SU-DHL-6 (cell line): Measurements from ENCODE around the gene ATP1B2.
A peak's percentile ranks its signal among the peaks of the same experiment; 100 is the strongest.

Experiments used
- H2AFZ ChIP-seq: fragments of 200-600 bp; sonication (generic); 2 replicates; pipeline ENCODE4 v1.6.1; 2014; ENCODE audit warnings: low read depth, mild to moderate bottlenecking, moderate library complexity, mixed read lengths, antibody characterized with exemption, low read length; ENCODE audit not compliant: severe bottlenecking
- H3F3A ChIP-seq: fragments of 200-600 bp; shearing (Covaris generic); 2 replicates; pipeline ENCODE4 v1.6.0; 2016; ENCODE audit warnings: antibody characterized with exemption, mild to moderate bottlenecking; ENCODE audit not compliant: insufficient read depth
- H3K27ac ChIP-seq: fragments of 200-600 bp; sonication (generic); 2 replicates; pipeline ENCODE4 v1.5.1; 2016; ENCODE audit warnings: low read depth, mild to moderate bottlenecking, low read length, moderate library complexity, mixed read lengths
- H3K27me3 ChIP-seq: fragments of 200-600 bp; sonication (generic), shearing (Covaris generic); 2 replicates; pipeline ENCODE4 v1.6.0; 2014; ENCODE audit warnings: mild to moderate bottlenecking, low read length
- H3K36me3 ChIP-seq: fragments of 200-600 bp; sonication (generic); 2 replicates; pipeline ENCODE4 v1.6.1; 2014; ENCODE audit warnings: mild to moderate bottlenecking, low read length, mixed read lengths
- H3K4me2 ChIP-seq: fragments of 300-600, 200-600 bp; shearing (Covaris generic), sonication (generic); 2 replicates; pipeline ENCODE4 v1.6.0; 2014; ENCODE audit warnings: low read length, low read depth, mild to moderate bottlenecking; ENCODE audit not compliant: poor library complexity, severe bottlenecking
- H3K4me3 ChIP-seq: fragments of 200-600 bp; sonication (generic); 2 replicates; pipeline ENCODE4 v1.5.1; 2014; ENCODE audit warnings: antibody characterized with exemption, low read length, mild to moderate bottlenecking, mixed read lengths; ENCODE audit not compliant: insufficient read depth, poor library complexity, severe bottlenecking
- H3K79me2 ChIP-seq: fragments of 200-600 bp; sonication (generic); 2 replicates; pipeline ENCODE4 v1.6.1; 2014; ENCODE audit warnings: mild to moderate bottlenecking, low read length, moderate library complexity; ENCODE audit not compliant: insufficient read depth
- H3K9ac ChIP-seq: fragments of 200-600 bp; sonication (generic); 2 replicates; pipeline ENCODE4 v1.7.0; 2014; ENCODE audit warnings: mild to moderate bottlenecking, low read length
- H3K9me2 ChIP-seq: fragments of 200-600 bp; sonication (generic); replicated peaks from 2 replicates; pipeline ENCODE4 v1.6.1; 2014; ENCODE audit warnings: low read length; ENCODE audit not compliant: insufficient read depth
- H3K9me3 ChIP-seq: fragments of 200-600 bp; sonication (generic); 2 replicates; pipeline ENCODE4 v1.6.1; 2014; ENCODE audit warnings: low read length, mixed read lengths; ENCODE audit not compliant: insufficient read depth
- H4K20me1 ChIP-seq: fragments of 200-600 bp; sonication (generic); 2 replicates; pipeline ENCODE4 v1.6.1; 2014; ENCODE audit warnings: low read depth, mild to moderate bottlenecking, antibody characterized with exemption, low read length, moderate library complexity, mixed read lengths
- CTCF ChIP-seq: fragments of 200-600 bp; sonication (generic); IDR thresholded peaks from one replicate; pipeline ENCODE4 v1.5.1; 2017; ENCODE audit warnings: antibody characterized with exemption, mild to moderate bottlenecking, low read length, moderate library complexity; ENCODE audit not compliant: insufficient read depth, poor library complexity, severe bottlenecking
- EZH2phosphoT487 ChIP-seq: fragments of 200-600 bp; sonication (generic), shearing (Covaris generic); conservative IDR thresholded peaks from 2 replicates; pipeline ENCODE4 v1.6.1; 2018; ENCODE audit warnings: mild to moderate bottlenecking, antibody characterized with exemption, low read length, moderate library complexity, mixed read lengths

Gene ATP1B2

DNA sequence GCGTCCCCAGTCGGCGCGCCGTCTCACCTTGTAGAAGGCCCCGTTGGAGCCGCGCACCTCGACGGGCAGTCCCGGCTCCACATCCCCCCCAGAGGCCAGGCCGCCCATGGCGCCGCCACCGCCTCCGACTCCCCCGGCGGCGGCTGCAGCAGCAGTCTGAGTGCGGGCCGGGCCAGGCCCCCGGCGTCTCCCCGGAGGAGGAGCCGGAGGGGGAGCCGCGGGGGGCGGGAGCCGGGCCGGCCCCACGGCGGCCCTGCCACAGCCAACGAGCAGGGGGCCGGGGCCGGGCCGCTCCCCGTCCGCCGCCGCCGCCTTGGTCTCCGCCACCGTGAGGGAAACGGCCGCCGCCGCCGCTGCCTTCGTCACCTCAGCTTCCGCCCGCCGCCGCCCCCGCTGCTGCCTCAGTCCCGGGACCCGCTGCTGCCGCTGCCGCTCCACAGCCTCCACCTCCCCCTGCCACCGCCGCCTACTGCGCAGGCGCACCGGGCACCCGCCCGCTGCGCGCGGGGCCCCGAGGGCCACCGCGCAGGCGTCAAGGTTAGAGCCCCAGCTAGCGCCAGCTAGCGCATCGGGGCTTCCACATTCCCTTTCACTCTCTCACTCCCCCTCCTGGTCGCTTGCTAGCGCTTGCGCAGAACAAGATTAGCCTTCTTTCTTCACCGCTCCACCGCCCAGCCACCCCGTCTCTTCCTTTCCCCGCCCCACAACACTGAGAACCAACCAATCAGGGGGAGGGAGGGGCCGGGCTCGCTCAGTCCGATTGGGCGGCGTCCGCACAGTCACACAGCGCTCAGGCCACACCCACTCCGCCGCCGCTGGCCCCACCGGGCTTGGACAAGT lies 36.1 kb upstream of the ATP1B2 start, which contains the start of gene FXR2:
Gene FXR2, minus strand, starts transcription at position 473 of the 840 bp plus-strand sequence. Its CDS starts 365 bp downstream, at position 108.
- Histone ChIP-seq H3K9me2 (no peaks in the 10 kb centered on the region), H3K4me3 (peak within 1 kb of the TSS; percentile 68), H4K20me1 (no peaks in the 10 kb centered on the region), H3K36me3 (no peaks in the 10 kb centered on the region), H3K27ac (peak within 1 kb of the TSS; percentile 52), H2AFZ (peak within 1 kb of the TSS; percentile 93), H3K9me3 (no peaks in the 10 kb centered on the region), H3K9ac (peak within 1 kb of the TSS; percentile 81), H3F3A (no peaks in the 10 kb centered on the region), H3K79me2 (peaks cover 44% of the 10 kb centered on the region), H3K4me2 (peak within 1 kb of the TSS; percentile 95), H3K27me3 (no peaks in the 10 kb centered on the region)
- TF ChIP-seq EZH2phosphoT487 (no peak), CTCF (peak; percentile 67)

- TF ChIP-seq EZH2phosphoT487: no peak
- TF ChIP-seq CTCF: no peak
- Histone ChIP-seq H3K27me3 (no peaks in the 10 kb centered on the region), H3K27ac (0 out of 2 replicates have a peak overlapping the region, but pooled peaks have one; percentile 24), H3K79me2 (peaks cover 39% of the 10 kb centered on the region), H3K9me2 (no peaks in the 10 kb centered on the region), H3K4me3 (peak overlapping the region; percentile 61), H3K9me3 (no peaks in the 10 kb centered on the region), H4K20me1 (no peaks in the 10 kb centered on the region), H2AFZ (peak overlapping the region; percentile 93), H3K36me3 (no peaks in the 10 kb centered on the region), H3F3A (no peaks in the 10 kb centered on the region), H3K9ac (peak overlapping the region; percentile 59), H3K4me2 (peak overlapping the region; percentile 63)
These were observed 35.4 kb upstream of the ATP1B2 start for GRCh38 chr17:7615265-7615747.

DNA sequence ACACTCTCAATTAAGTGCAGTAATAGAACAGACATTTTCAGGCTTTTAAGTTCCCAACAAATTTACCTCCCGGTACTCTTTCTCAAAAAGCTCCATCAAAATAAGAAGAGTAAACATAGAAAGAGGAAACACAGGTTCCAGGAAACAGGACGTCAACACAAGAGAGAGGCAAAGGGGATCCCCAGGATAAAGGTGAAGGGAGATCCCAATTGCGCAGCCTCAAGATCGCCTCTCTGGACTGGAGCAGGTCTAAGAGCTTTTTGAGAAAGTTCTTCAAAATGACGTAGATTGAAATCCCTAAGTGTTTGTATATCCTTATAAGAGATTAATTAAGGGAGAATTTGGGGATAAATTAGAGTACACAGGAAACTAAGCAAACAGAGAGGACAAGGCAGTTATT lies 32.1 kb upstream of the ATP1B2 start:
- H3K79me2 ChIP-seq: peaks cover 7% of the 10 kb centered on the region
- H3K9ac ChIP-seq: no peak overlapping the region
- no peaks in the 10 kb centered on the region for H3K27me3 ChIP-seq
- no peaks in the 10 kb centered on the region for H3K9me3 ChIP-seq
- no peak for TF ChIP-seq CTCF
- no peak for TF ChIP-seq EZH2phosphoT487
- H3K36me3 ChIP-seq: no peaks in the 10 kb centered on the region
- H3K4me3 ChIP-seq: no peak overlapping the region
- H3F3A ChIP-seq: no peaks in the 10 kb centered on the region
- no peak overlapping the region for H3K27ac ChIP-seq
- no peaks in the 10 kb centered on the region for H4K20me1 ChIP-seq
- no peak overlapping the region for H2AFZ ChIP-seq
- no peaks in the 10 kb centered on the region for H3K9me2 ChIP-seq
- H3K4me2 ChIP-seq: no peak overlapping the region
